ENCODE data around the gene FAM240B.

The FAM240B gene

GRCh38 chr9:38662763-38663593 lies 57.0 kb downstream of the FAM240B start:
- FAIRE-seq, result no peak

- no peak for FAIRE-seq
Measured at GRCh38 chr9:38659538-38659937, 60.4 kb downstream of the FAM240B start.

- no peak for FAIRE-seq
Measured at GRCh38 chr9:38656896-38657295, 63.0 kb downstream of the FAM240B start.

GRCh38 chr9:38652486-38652885 lies 67.4 kb downstream of the FAM240B start:
- FAIRE-seq, result no peak

GRCh38 chr9:38652044-38652443 lies 67.9 kb downstream of the FAM240B start:
- no peak for FAIRE-seq

GRCh38 chr9:38651400-38652042 lies 68.4 kb downstream of the FAM240B start:
- no peak for FAIRE-seq

GRCh38 chr9:38650564-38650963 lies 69.4 kb downstream of the FAM240B start:
- no peak for FAIRE-seq

- no peak for FAIRE-seq
Measured at GRCh38 chr9:38649731-38650363, 70.1 kb downstream of the FAM240B start.

GRCh38 chr9:38644601-38645000 lies 75.3 kb downstream of the FAM240B start:
- FAIRE-seq, result no peak
